Lung (tissue), 12 donors: ENCODE results near the gene ATXN2. TPM values are rescaled to one million over a fixed set of nuclear protein-coding genes. Genes with fewer than 3 reads are reported as not detected.

Experiments used
- ATAC-seq: fragments of 200-7000 bp; cut with Tn5 transposase; one replicate; pipeline ENCODE4 v1.9.1; 2020; ENCODE audit warnings: moderate number of reproducible peaks; ENCODE audit not compliant: insufficient read depth, low FRiP score
- DNase-seq, 3 donors: peaks; one replicate each; pipeline ENCODE4 v3.0.0-alpha.2; 2013 to 2017
- H3K27ac ChIP-seq, 2 donors: one replicate each; pipeline ENCODE4 v1.5.1; 2013; ENCODE audit warnings: mild to moderate bottlenecking in 2 of 2, moderate library complexity in 2 of 2, control low read depth in 1 of 2, inconsistent platforms in 1 of 2, low read depth in 1 of 2, low read length in 1 of 2
- H3K27me3 ChIP-seq, 3 donors: one replicate each; pipeline ENCODE4 v1.5.1; 2013; ENCODE audit warnings: low read length in 2 of 3; ENCODE audit not compliant: control insufficient read depth in 3 of 3, insufficient read depth in 3 of 3
- H3K36me3 ChIP-seq, 4 donors: one replicate each; pipeline ENCODE4 v1.5.1; 2013; ENCODE audit warnings: low read length in 4 of 4, mild to moderate bottlenecking in 1 of 4, moderate library complexity in 1 of 4; ENCODE audit not compliant: control insufficient read depth in 4 of 4, insufficient read depth in 4 of 4
- H3K4me1 ChIP-seq, 5 donors: one replicate each; pipeline ENCODE4 v1.5.1; 2013; ENCODE audit warnings: low read length in 5 of 5, mild to moderate bottlenecking in 2 of 5, moderate library complexity in 1 of 5; ENCODE audit not compliant: control insufficient read depth in 5 of 5, insufficient read depth in 5 of 5
- H3K4me3 ChIP-seq: one replicate; pipeline ENCODE4 v1.5.1; 2013; ENCODE audit warnings: mild to moderate bottlenecking, control low read depth, moderate library complexity
- H3K9ac ChIP-seq, 2 donors: one replicate each; pipeline ENCODE4 v1.5.1; 2013; ENCODE audit warnings: low read length in 2 of 2, control low read depth in 1 of 2; ENCODE audit not compliant: insufficient read depth in 1 of 2
- H3K9me3 ChIP-seq, 4 donors: one replicate each; pipeline ENCODE4 v1.5.1; 2013; ENCODE audit warnings: low read length in 3 of 4, mild to moderate bottlenecking in 1 of 4, moderate library complexity in 1 of 4; ENCODE audit not compliant: control insufficient read depth in 4 of 4, insufficient read depth in 3 of 4
- WGBS, 2 donors: extraction: QIAGEN DNeasy Blood & Tissue Kit; methylation state at CpG; one replicate each; pipeline ENCODE4 v1.1.7; 2013; 5-methylcytosine and 5-hydroxymethylcytosine counted together
- polyA plus RNA-seq, 2 donors: library from polyadenylated mRNA; stranded (reverse); fragments of 200-250 nt; gene quantifications; one replicate each; pipeline ENCODE4 v1.2.1, GENCODE V29; 2013
- total RNA-seq, 2 donors: library from RNA; depleted of rRNA in 1 of 2; stranded (reverse); fragments of >200 nt in 1 of 2; gene quantifications; one replicate each; pipeline ENCODE4 v1.2.1, GENCODE V29; 2014 to 2021
- TF ChIP-seq, protein P1 (sequence below): IDR thresholded peaks from 2 replicates; pipeline ENCODE4 v1.5.1; 2012; ENCODE audit warnings: mild to moderate bottlenecking; ENCODE audit errors: control extremely low read depth, extremely low read depth
- donor health status: control.
- donor health status: control.
- donor health status: Bipolar disorder and iron deficiency.
- donor health status: healthy.
- donor health status: DM: yes; HTN: yes; CAD: no.

The ATXN2 gene
- total and polyA plus RNA-seq, 4 donors = 18.0 to 100 (median 43.5) TPM

DNA sequence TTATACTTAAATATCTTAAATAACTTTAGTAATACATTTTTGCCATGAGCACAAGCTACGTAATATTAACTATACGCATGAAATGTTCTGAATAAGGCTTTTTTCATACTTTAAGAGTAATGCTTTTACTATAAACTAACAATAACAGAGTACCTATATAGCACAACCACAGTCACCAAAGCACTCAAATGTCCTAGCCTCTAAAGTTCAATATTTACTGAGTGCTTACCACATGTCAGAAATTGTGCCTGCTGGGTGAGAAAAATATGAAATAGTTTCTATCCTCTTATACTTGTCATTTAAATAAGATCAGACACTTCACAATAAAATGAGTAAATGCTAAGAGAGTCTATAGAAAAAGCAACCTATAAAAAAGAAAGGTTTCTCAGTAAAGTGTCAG, 110.3 kb downstream of the ATXN2 start:
- H3K9ac ChIP-seq = no peak overlapping the region
- peaks cover 15 to 35% (median 25%) of the 10 kb centered on the region in 4 donors for H3K36me3 ChIP-seq
- no peaks in the 10 kb centered on the region for H3K27me3 ChIP-seq
- H3K4me3 ChIP-seq = no peak overlapping the region
- H3K9me3 ChIP-seq = no peaks in the 10 kb centered on the region
- DNase-seq = peak in 2 of 3 donors; percentile 4 to 6
- TF ChIP-seq, protein P1, sequence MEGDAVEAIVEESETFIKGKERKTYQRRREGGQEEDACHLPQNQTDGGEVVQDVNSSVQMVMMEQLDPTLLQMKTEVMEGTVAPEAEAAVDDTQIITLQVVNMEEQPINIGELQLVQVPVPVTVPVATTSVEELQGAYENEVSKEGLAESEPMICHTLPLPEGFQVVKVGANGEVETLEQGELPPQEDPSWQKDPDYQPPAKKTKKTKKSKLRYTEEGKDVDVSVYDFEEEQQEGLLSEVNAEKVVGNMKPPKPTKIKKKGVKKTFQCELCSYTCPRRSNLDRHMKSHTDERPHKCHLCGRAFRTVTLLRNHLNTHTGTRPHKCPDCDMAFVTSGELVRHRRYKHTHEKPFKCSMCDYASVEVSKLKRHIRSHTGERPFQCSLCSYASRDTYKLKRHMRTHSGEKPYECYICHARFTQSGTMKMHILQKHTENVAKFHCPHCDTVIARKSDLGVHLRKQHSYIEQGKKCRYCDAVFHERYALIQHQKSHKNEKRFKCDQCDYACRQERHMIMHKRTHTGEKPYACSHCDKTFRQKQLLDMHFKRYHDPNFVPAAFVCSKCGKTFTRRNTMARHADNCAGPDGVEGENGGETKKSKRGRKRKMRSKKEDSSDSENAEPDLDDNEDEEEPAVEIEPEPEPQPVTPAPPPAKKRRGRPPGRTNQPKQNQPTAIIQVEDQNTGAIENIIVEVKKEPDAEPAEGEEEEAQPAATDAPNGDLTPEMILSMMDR = no peak
- peaks cover 0 to 2% (median 0%) of the 10 kb centered on the region in 5 donors for H3K4me1 ChIP-seq
- 80 to 83% methylated on average over 2 of the region's 2 CpGs for WGBS, 2 donors
- no peak overlapping the region for H3K27ac ChIP-seq
- no peak for ATAC-seq

DNA sequence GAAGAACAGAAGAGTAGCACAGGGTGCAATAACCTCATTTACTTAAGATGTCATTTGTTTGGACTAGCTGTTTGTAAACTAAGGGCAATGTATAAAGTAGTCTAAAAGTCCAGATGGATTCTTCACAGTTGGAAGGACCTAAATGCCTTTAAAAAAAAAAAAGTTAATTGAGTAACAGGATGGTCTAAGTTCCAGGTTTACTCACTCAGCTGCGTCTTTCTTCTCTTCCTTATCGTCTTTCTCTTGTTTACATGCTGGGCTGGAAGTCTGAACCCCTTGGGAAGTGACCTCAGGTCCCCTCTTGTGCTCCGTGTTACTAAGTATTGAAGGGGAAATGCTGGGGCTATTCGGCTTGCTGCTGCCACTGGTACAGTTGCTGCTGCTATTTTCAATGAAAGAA, 110.8 kb downstream of the ATXN2 start:
- no peaks in the 10 kb centered on the region for H3K27me3 ChIP-seq
- WGBS, 2 donors = 37 to 77% methylated on average over 4 of the region's 4 CpGs
- H3K9ac ChIP-seq = no peak overlapping the region
- no peaks in the 10 kb centered on the region for H3K9me3 ChIP-seq
- peak overlapping the region in 1 of 2 donors; percentile 15 for H3K27ac ChIP-seq
- TF ChIP-seq, protein P1 = no peak
- no peak for ATAC-seq
- peak in 1 of 3 donors; percentile 4 for DNase-seq
- peaks cover 18 to 39% (median 26%) of the 10 kb centered on the region in 4 donors for H3K36me3 ChIP-seq
- peaks cover 0 to 2% (median 0%) of the 10 kb centered on the region in 5 donors for H3K4me1 ChIP-seq
- no peak overlapping the region for H3K4me3 ChIP-seq

DNA sequence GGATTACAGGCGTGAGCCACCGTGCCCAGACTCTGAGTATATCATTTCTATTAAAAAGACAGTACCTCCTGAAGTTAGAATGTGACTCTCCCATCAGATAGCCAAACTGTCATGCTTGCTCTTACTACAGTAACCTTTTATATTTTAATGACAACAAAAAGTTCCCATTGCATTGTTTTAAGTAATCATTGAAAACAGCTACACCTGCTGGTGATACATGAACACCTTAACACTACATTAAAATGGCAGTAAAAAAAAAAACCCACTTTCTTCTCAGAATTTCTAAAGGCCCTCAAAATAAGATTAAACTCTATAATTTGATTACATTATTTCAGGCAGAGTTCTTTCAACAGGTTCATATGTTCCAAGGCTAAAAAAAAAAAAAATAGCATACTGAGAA, 116.7 kb downstream of the ATXN2 start:
- TF ChIP-seq, protein P1 = no peak
- no peak overlapping the region for H3K27ac ChIP-seq
- H3K36me3 ChIP-seq = peaks cover 22 to 39% (median 26%) of the 10 kb centered on the region in 4 donors
- DNase-seq (no peak), ATAC-seq (no peak)
- no peak overlapping the region for H3K4me3 ChIP-seq
- H3K4me1 ChIP-seq = no peaks in the 10 kb centered on the region
- no peak overlapping the region for H3K9ac ChIP-seq
- WGBS, 2 donors = 95 to 96% methylated on average over 2 of the region's 2 CpGs
- H3K9me3 ChIP-seq = no peaks in the 10 kb centered on the region
- H3K27me3 ChIP-seq = no peaks in the 10 kb centered on the region

DNA sequence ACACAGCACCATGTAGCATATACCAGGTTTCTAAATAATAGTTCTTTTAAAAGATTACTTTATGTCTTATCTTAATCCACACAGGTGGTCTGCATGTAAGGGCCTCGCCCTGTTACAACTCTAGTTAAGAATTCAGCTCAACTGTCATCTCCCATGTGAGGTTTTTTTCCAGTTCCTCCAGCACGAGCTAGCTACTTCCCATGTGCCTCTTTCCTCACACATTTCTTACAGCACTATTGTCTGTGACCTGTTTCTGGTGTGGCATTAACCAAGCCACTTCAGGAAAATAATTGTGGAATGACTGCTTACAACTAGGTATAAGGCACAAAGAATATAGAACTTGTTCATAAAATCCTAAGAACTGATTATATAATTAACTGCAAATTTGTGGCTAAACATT, 127.9 kb downstream of the ATXN2 start:
- H3K4me3 ChIP-seq = no peak overlapping the region
- no peaks in the 10 kb centered on the region for H3K27me3 ChIP-seq
- H3K9ac ChIP-seq = no peak overlapping the region
- DNase-seq (no peak), ATAC-seq (no peak)
- TF ChIP-seq, protein P1 = no peak
- no peak overlapping the region for H3K27ac ChIP-seq
- H3K4me1 ChIP-seq = peaks cover 0 to 2% (median 0%) of the 10 kb centered on the region in 5 donors
- 51 to 67% methylated on average over 2 of the region's 2 CpGs for WGBS, 2 donors
- peaks cover 15 to 39% (median 21%) of the 10 kb centered on the region in 4 donors for H3K36me3 ChIP-seq
- no peaks in the 10 kb centered on the region for H3K9me3 ChIP-seq
